HCT116 (cell line): ENCODE results near the gene MSANTD3. TPM values are rescaled to one million over a fixed set of nuclear protein-coding genes. Genes with fewer than 3 reads are reported as not detected.

Source experiments
- ATAC-seq: fragments of 200-7000 bp; cut with Tn5 transposase; 2 replicates; pipeline ENCODE4 v1.9.1; 2020; ENCODE audit warnings: mild to moderate bottlenecking, moderate library complexity
- BruUV-seq: library from RNA; stranded (reverse); fragments of 400-500 nt; replicated peaks from 2 replicates; lab custom pipeline; 2021; lab: Mats Ljungman, UMichigan
- CTCF ChIA-PET: fragments of 300-600 bp; sonication (Branson Sonifier 250); formaldehyde crosslinking; loops from one replicate; lab custom pipeline; 2021; ENCODE audit warnings: antibody characterized with exemption; lab: Charles Lee
- POLR2A ChIA-PET: fragments of 300-600, 350-600 bp; sonication (Branson Sonifier 250); formaldehyde crosslinking; loops from one replicate; lab custom pipeline; 2021; ENCODE audit warnings: antibody characterized with exemption; lab: Charles Lee
- RAD21 ChIA-PET, 2 experiments: fragments of 300-600 bp; sonication (Branson Sonifier 250); formaldehyde crosslinking; loops; one replicate each; lab custom pipeline; 2023; ENCODE audit warnings: low total read pairs in 2 of 2; ENCODE audit not compliant: uncharacterized antibody in 2 of 2, unreplicated experiment in 2 of 2, low non-redundant PET in 1 of 2; lab: Charles Lee
- DNase-seq: peaks from one replicate; pipeline ENCODE4 v3.0.0-alpha.2; 2010; ENCODE audit warnings: low read depth, low spot score
- H2AFZ ChIP-seq: fragments of 200-600 bp; shearing (Covaris generic), sonication (generic); 2 replicates; pipeline ENCODE4 v1.6.1; 2017; ENCODE audit warnings: low read depth, mixed run types, mixed read lengths, antibody characterized with exemption, low read length; ENCODE audit not compliant: poor library complexity, severe bottlenecking
- H3K27ac ChIP-seq: 2 replicates; pipeline ENCODE4 v1.5.1; 2012; ENCODE audit warnings: low read depth, low read length
- H3K27me3 ChIP-seq: fragments of 200-600 bp; sonication (generic); 2 replicates; pipeline ENCODE4 v1.6.1; 2016; ENCODE audit warnings: mixed run types, low read length, mixed read lengths; ENCODE audit not compliant: insufficient read depth
- H3K36me3 ChIP-seq, 2 experiments: fragments of 200-500 bp in 1 of 2; fragments of 200-600 bp in 1 of 2; sonication (Bioruptor generic) in 1 of 2; sonication (generic) in 1 of 2; 2 replicates each; pipeline versions ENCODE4 v1.5.1 to v1.6.1; 2014 to 2016; ENCODE audit warnings: low read length in 2 of 2, inconsistent platforms in 1 of 2, mixed read lengths in 1 of 2, mixed run types in 1 of 2; ENCODE audit not compliant: insufficient read depth in 2 of 2, control insufficient read depth in 1 of 2
- H3K4me1 ChIP-seq, 2 experiments: fragments of 200-600 bp in 1 of 2; sonication (generic) in 1 of 2; 2 replicates each; pipeline versions ENCODE4 v1.5.1 to v1.6.1; 2012 to 2017; ENCODE audit warnings: low read length in 2 of 2, inconsistent platforms in 1 of 2, mild to moderate bottlenecking in 1 of 2, mixed read lengths in 1 of 2, mixed run types in 1 of 2, moderate library complexity in 1 of 2; ENCODE audit not compliant: insufficient read depth in 2 of 2, control insufficient read depth in 1 of 2
- H3K4me2 ChIP-seq: fragments of 200-600 bp; sonication (generic); 2 replicates; pipeline ENCODE4 v1.6.1; 2017; ENCODE audit warnings: mixed run types, low read length, mixed read lengths
- H3K4me3 ChIP-seq, 2 experiments: fragments of 200-600 bp in 1 of 2; sonication (generic) in 1 of 2; replicated peaks in 1 of 2; 2 replicates each; pipeline ENCODE4 v1.5.1; 2011 to 2016; ENCODE audit warnings: low read length in 2 of 2, control low read depth in 1 of 2, low read depth in 1 of 2, mild to moderate bottlenecking in 1 of 2, mixed read lengths in 1 of 2, mixed run types in 1 of 2
- H3K79me2 ChIP-seq: fragments of 200-600 bp; sonication (generic); 2 replicates; pipeline ENCODE4 v1.6.1; 2017; ENCODE audit warnings: mild to moderate bottlenecking, mixed run types, low read length, moderate library complexity, mixed read lengths; ENCODE audit not compliant: insufficient read depth
- H3K9ac ChIP-seq: fragments of 200-600 bp; sonication (generic); 2 replicates; pipeline ENCODE4 v1.6.1; 2016; ENCODE audit warnings: low read length, mixed read lengths
- H3K9me2 ChIP-seq: fragments of 200-600 bp; sonication (generic), shearing (Covaris generic); 2 replicates; pipeline ENCODE4 v1.6.1; 2017; ENCODE audit warnings: mixed run types, mild to moderate bottlenecking, moderate library complexity; ENCODE audit not compliant: insufficient read depth
- H3K9me3 ChIP-seq, 2 experiments: fragments of 200-500 bp in 1 of 2; fragments of 200-600 bp in 1 of 2; sonication (Bioruptor generic) in 1 of 2; sonication (generic) in 1 of 2; 2 replicates each; pipeline ENCODE4 v1.6.1; 2014 to 2017; ENCODE audit warnings: low read length in 2 of 2, mixed read lengths in 2 of 2, inconsistent platforms in 1 of 2, low read depth in 1 of 2, mild to moderate bottlenecking in 1 of 2, mixed run types in 1 of 2, moderate library complexity in 1 of 2; ENCODE audit not compliant: control insufficient read depth in 1 of 2, insufficient read depth in 1 of 2
- H4K20me1 ChIP-seq: fragments of 200-600 bp; sonication (generic), shearing (Covaris generic); 2 replicates; pipeline ENCODE4 v1.6.1; 2017; ENCODE audit warnings: mixed run types, mild to moderate bottlenecking, moderate library complexity; ENCODE audit not compliant: insufficient read depth
- ATF3 ChIP-seq: IDR thresholded peaks from 2 replicates; pipeline ENCODE4 v1.6.1; 2012
- CBX3 ChIP-seq: IDR thresholded peaks from 2 replicates; pipeline ENCODE4 v1.6.1; 2012; ENCODE audit warnings: low read depth
- CTCF ChIP-seq, 3 experiments: fragments of 200-600 bp in 1 of 3; sonication (generic) in 1 of 3; IDR thresholded peaks in 2 of 3; conservative IDR thresholded peaks in 1 of 3; 2 replicates each; pipeline ENCODE4 v1.5.1; 2012 to 2017; ENCODE audit warnings: low read depth in 2 of 3, low read length in 2 of 3, antibody characterized with exemption in 1 of 3, borderline replicate concordance in 1 of 3, control low read depth in 1 of 3, mild to moderate bottlenecking in 1 of 3, mixed read lengths in 1 of 3, mixed run types in 1 of 3, moderate library complexity in 1 of 3; ENCODE audit not compliant: insufficient read depth in 1 of 3
- EGR1 ChIP-seq: IDR thresholded peaks from 2 replicates; pipeline ENCODE4 v1.6.1; 2012; ENCODE audit warnings: low read depth
- ELF1 ChIP-seq: IDR thresholded peaks from 2 replicates; pipeline ENCODE4 v1.6.1; 2012; ENCODE audit warnings: low read depth, borderline replicate concordance
- EZH2 ChIP-seq: fragments of 200-600 bp; sonication (generic); IDR thresholded peaks from 2 replicates; pipeline ENCODE4 v1.6.1; 2017; ENCODE audit warnings: antibody characterized with exemption, mixed run types
- FOSL1 ChIP-seq: IDR thresholded peaks from 2 replicates; pipeline ENCODE4 v1.6.1; 2012; ENCODE audit warnings: low read depth
- JUND ChIP-seq: IDR thresholded peaks from 2 replicates; pipeline ENCODE4 v1.6.1; 2012
- POLR2A ChIP-seq: IDR thresholded peaks from 2 replicates; pipeline ENCODE4 v1.7.0; 2011; ENCODE audit warnings: borderline replicate concordance; ENCODE audit not compliant: insufficient read depth, insufficient read length; ENCODE audit errors: extremely low read depth
- RAD21 ChIP-seq: IDR thresholded peaks from 2 replicates; pipeline ENCODE4 v1.6.1; 2012; ENCODE audit warnings: low read depth, mild to moderate bottlenecking
- REST ChIP-seq: IDR thresholded peaks from 2 replicates; pipeline ENCODE4 v1.6.1; 2012; ENCODE audit warnings: low read depth
- SIN3A ChIP-seq: IDR thresholded peaks from 2 replicates; pipeline ENCODE4 v1.6.1; 2012; ENCODE audit warnings: low read depth
- SP1 ChIP-seq: IDR thresholded peaks from 2 replicates; pipeline ENCODE4 v1.6.1; 2012; ENCODE audit warnings: low read depth
- SRF ChIP-seq: IDR thresholded peaks from 2 replicates; pipeline ENCODE4 v1.6.1; 2012; ENCODE audit warnings: low read depth
- TCF7L2 ChIP-seq: IDR thresholded peaks from 2 replicates; pipeline ENCODE4 v1.7.0; 2011; ENCODE audit warnings: borderline replicate concordance, inconsistent platforms; ENCODE audit not compliant: insufficient read depth, insufficient read length; ENCODE audit errors: extremely low read depth
- YY1 ChIP-seq: IDR thresholded peaks from 2 replicates; pipeline ENCODE4 v1.6.1; 2011; ENCODE audit warnings: low read length, low read depth, moderate library complexity, mild to moderate bottlenecking; ENCODE audit not compliant: insufficient replicate concordance; ENCODE audit errors: extremely low read depth
- ZBTB33 ChIP-seq: IDR thresholded peaks from 2 replicates; pipeline ENCODE4 v1.6.1; 2011; ENCODE audit warnings: mild to moderate bottlenecking, low read length, moderate library complexity; ENCODE audit not compliant: insufficient replicate concordance; ENCODE audit errors: extremely low read depth
- ZFX ChIP-seq: fragments of 450-650 bp; IDR thresholded peaks from 2 replicates; pipeline ENCODE4 v1.6.1; 2017
- ZNF274 ChIP-seq: fragments of 200-500 bp; sonication (Bioruptor generic); IDR thresholded peaks from 2 replicates; pipeline ENCODE4 v1.6.1; 2014; ENCODE audit warnings: mild to moderate bottlenecking, low read depth, low read length, inconsistent platforms
- intact Hi-C: fragments of 100-400 bp; cut with micrococcal nuclease; formaldehyde crosslinking; loops from 2 replicates; pipeline ENCODE4 v1.10.0; 2022
- total RNA-seq: library from RNA; stranded (reverse); gene quantifications from one replicate; pipeline ENCODE4 v1.2.1, GENCODE V29; 2021; ENCODE audit not compliant: unreplicated experiment

The MSANTD3 gene
- total RNA-seq, 1 experiment from 2014 or later, result 31.3 TPM

- H3K4me1 ChIP-seq, result no peaks in the 10 kb centered on the region
- H2AFZ ChIP-seq, result no peak overlapping the region
- CTCF ChIA-PET, result no interaction called here
- H3K4me2 ChIP-seq, result no peak overlapping the region
- DNase-seq, result no peak
- no peaks in the 10 kb centered on the region for H3K79me2 ChIP-seq
- H3K9me3 ChIP-seq, result no peaks in the 10 kb centered on the region
- BruUV-seq, result no TSS peak
- H3K27me3 ChIP-seq, result no peaks in the 10 kb centered on the region
- POLR2A ChIA-PET, result no interaction called here
- no peak overlapping the region for H3K27ac ChIP-seq
- H3K9ac ChIP-seq, result no peak overlapping the region
- TF ChIP-seq EZH2 (no peak), ZFX (no peak), JUND (no peak), RAD21 (no peak), EGR1 (no peak), SP1 (no peak), ZBTB33 (no peak), ATF3 (no peak), POLR2A (no peak), ZNF274 (no peak), REST (no peak), FOSL1 (no peak), TCF7L2 (no peak), ELF1 (no peak), YY1 (no peak), CBX3 (no peak), CTCF (IDR thresholded peaks at IDR 0.05 in 2 of 3, conservative IDR thresholded peaks at IDR 0.05 in 1 of 3; ENCODE audit: borderline replicate concordance in 1 of 3, insufficient read depth in 1 of 3, low read depth in 2 of 3, low read length in 2 of 3) (no peak), SRF (no peak), SIN3A (no peak)
- TF ChIP-seq, all 23 proteins: peak for 0
- Histone ChIP-seq H3K9me2 (no peaks in the 10 kb centered on the region), H3K36me3 (no peaks in the 10 kb centered on the region), H4K20me1 (no peaks in the 10 kb centered on the region), H3K4me3 (no peak overlapping the region)
- peak; percentile 58 for ATAC-seq
- RAD21 ChIA-PET, result no interaction called here
- intact Hi-C loops, result no loop called here
These were observed 25.9 kb upstream of the MSANTD3 start for GRCh38 chr9:100401042-100401441.
